Ishikawa (cell line): Measurements from ENCODE around the gene TSPYL1.

Experiments
- CREB1 ChIP-seq: IDR thresholded peaks from 2 replicates; pipeline ENCODE4 v1.6.1; 2012; ENCODE audit warnings: low read depth
- EGR1 ChIP-seq: IDR thresholded peaks from 2 replicates; pipeline ENCODE4 v1.6.1; 2012
- EP300 ChIP-seq: IDR thresholded peaks from 2 replicates; pipeline ENCODE4 v1.6.1; 2012; ENCODE audit warnings: borderline replicate concordance
- FOXM1 ChIP-seq: IDR thresholded peaks from 2 replicates; pipeline ENCODE4 v1.6.1; 2012; ENCODE audit warnings: low read depth, borderline replicate concordance
- NFIC ChIP-seq: IDR thresholded peaks from 2 replicates; pipeline ENCODE4 v1.6.1; 2012
- RAD21 ChIP-seq: IDR thresholded peaks from 2 replicates; pipeline ENCODE4 v1.6.1; 2012; ENCODE audit warnings: low read depth
- TAF1 ChIP-seq: IDR thresholded peaks from 2 replicates; pipeline ENCODE4 v1.6.1; 2012; ENCODE audit warnings: low read depth, mild to moderate bottlenecking
- TCF12 ChIP-seq: IDR thresholded peaks from 2 replicates; pipeline ENCODE4 v1.6.1; 2012; ENCODE audit warnings: low read depth
- TEAD4 ChIP-seq: IDR thresholded peaks from 2 replicates; pipeline ENCODE4 v1.6.1; 2012
- YY1 ChIP-seq: IDR thresholded peaks from 2 replicates; pipeline ENCODE4 v1.6.1; 2012; ENCODE audit warnings: low read depth
- ZBTB7A ChIP-seq: IDR thresholded peaks from 2 replicates; pipeline ENCODE4 v1.6.1; 2012; ENCODE audit warnings: low read depth
- TF ChIP-seq, protein P1 (sequence below): IDR thresholded peaks from 2 replicates; pipeline ENCODE4 v1.6.1; 2012
- TF ChIP-seq, protein P2 (sequence below): IDR thresholded peaks from 2 replicates; pipeline ENCODE4 v1.6.1; 2012; ENCODE audit warnings: low read depth, mild to moderate bottlenecking

DNA sequence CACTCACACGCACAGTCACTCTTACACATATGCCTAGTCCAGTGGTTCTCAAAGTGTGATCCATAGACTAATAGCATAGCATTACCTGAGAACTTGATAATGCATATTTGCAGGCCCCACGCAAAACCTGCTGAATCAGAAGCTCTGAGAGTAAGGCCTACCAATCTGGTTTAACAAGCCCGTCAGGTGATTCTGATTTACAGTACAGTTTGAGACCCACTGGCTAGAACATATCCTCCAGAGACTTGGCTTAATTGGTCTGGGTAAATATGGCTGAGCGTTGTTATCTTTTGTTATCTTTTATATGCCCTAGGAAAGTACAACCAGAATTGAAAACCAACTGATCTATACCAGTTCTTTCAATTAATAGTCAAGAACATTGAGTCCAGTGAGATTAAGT, 35.4 kb downstream of the TSPYL1 start:
- TF ChIP-seq EP300 (no peak), TCF12 (no peak), YY1 (no peak), NFIC (no peak), CREB1 (no peak), TAF1 (no peak), TEAD4 (no peak), EGR1 (no peak), FOXM1 (no peak), ZBTB7A (no peak), RAD21 (no peak)
- TF ChIP-seq, protein P1, sequence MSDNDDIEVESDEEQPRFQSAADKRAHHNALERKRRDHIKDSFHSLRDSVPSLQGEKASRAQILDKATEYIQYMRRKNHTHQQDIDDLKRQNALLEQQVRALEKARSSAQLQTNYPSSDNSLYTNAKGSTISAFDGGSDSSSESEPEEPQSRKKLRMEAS, result no peak
- TF ChIP-seq, protein P2, sequence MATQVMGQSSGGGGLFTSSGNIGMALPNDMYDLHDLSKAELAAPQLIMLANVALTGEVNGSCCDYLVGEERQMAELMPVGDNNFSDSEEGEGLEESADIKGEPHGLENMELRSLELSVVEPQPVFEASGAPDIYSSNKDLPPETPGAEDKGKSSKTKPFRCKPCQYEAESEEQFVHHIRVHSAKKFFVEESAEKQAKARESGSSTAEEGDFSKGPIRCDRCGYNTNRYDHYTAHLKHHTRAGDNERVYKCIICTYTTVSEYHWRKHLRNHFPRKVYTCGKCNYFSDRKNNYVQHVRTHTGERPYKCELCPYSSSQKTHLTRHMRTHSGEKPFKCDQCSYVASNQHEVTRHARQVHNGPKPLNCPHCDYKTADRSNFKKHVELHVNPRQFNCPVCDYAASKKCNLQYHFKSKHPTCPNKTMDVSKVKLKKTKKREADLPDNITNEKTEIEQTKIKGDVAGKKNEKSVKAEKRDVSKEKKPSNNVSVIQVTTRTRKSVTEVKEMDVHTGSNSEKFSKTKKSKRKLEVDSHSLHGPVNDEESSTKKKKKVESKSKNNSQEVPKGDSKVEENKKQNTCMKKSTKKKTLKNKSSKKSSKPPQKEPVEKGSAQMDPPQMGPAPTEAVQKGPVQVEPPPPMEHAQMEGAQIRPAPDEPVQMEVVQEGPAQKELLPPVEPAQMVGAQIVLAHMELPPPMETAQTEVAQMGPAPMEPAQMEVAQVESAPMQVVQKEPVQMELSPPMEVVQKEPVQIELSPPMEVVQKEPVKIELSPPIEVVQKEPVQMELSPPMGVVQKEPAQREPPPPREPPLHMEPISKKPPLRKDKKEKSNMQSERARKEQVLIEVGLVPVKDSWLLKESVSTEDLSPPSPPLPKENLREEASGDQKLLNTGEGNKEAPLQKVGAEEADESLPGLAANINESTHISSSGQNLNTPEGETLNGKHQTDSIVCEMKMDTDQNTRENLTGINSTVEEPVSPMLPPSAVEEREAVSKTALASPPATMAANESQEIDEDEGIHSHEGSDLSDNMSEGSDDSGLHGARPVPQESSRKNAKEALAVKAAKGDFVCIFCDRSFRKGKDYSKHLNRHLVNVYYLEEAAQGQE, result no peak
